ENCODE data around the gene SLC37A1.

GRCh38 chr21:42515708-42516502 is 2.3 kb downstream of the SLC37A1 start:
- TF ChIP-seq MYC (IDR thresholded peaks at IDR 0.05; ENCODE audit: low read depth, low read length) (no peak), MYC (CRISPR knock-in tag; IDR thresholded peaks at IDR 0.05; ENCODE audit: borderline replicate concordance, low read depth) (no peak), BRD4 (IDR thresholded peaks at IDR 0.05) (no peak), CTCF (IDR thresholded peaks at IDR 0.05 in 2 of 3, conservative IDR thresholded peaks at IDR 0.05 in 1 of 3; ENCODE audit: insufficient read depth in 2 of 3, low read depth in 1 of 3, low read length in 3 of 3) (no peak), HDGF (IDR thresholded peaks at IDR 0.05) (no peak), JUNB (CRISPR knock-in tag; conservative IDR thresholded peaks at IDR 0.05) (no peak), TBP (optimal IDR thresholded peaks at IDR 0.05; ENCODE audit: low read depth, low read length) (no peak), MAFF (IDR thresholded peaks at IDR 0.05; ENCODE audit: low read length) (no peak), ZFX (CRISPR knock-in tag; IDR thresholded peaks at IDR 0.05) (no peak), ZNF23 (CRISPR knock-in tag; IDR thresholded peaks at IDR 0.05) (no peak), ZNF518B (CRISPR knock-in tag; IDR thresholded peaks at IDR 0.05) (no peak), SMAD4 (CRISPR knock-in tag; conservative IDR thresholded peaks at IDR 0.05) (no peak), PURB (CRISPR knock-in tag; IDR thresholded peaks at IDR 0.05; ENCODE audit: low read depth) (no peak), POLR2AphosphoS5 (IDR thresholded peaks at IDR 0.05; ENCODE audit: control insufficient read depth, insufficient read depth, low read depth, low read length) (no peak)
- TF ChIP-seq, protein P1, sequence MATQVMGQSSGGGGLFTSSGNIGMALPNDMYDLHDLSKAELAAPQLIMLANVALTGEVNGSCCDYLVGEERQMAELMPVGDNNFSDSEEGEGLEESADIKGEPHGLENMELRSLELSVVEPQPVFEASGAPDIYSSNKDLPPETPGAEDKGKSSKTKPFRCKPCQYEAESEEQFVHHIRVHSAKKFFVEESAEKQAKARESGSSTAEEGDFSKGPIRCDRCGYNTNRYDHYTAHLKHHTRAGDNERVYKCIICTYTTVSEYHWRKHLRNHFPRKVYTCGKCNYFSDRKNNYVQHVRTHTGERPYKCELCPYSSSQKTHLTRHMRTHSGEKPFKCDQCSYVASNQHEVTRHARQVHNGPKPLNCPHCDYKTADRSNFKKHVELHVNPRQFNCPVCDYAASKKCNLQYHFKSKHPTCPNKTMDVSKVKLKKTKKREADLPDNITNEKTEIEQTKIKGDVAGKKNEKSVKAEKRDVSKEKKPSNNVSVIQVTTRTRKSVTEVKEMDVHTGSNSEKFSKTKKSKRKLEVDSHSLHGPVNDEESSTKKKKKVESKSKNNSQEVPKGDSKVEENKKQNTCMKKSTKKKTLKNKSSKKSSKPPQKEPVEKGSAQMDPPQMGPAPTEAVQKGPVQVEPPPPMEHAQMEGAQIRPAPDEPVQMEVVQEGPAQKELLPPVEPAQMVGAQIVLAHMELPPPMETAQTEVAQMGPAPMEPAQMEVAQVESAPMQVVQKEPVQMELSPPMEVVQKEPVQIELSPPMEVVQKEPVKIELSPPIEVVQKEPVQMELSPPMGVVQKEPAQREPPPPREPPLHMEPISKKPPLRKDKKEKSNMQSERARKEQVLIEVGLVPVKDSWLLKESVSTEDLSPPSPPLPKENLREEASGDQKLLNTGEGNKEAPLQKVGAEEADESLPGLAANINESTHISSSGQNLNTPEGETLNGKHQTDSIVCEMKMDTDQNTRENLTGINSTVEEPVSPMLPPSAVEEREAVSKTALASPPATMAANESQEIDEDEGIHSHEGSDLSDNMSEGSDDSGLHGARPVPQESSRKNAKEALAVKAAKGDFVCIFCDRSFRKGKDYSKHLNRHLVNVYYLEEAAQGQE (IDR thresholded peaks at IDR 0.05; ENCODE audit: borderline replicate concordance) = no peak
- TF ChIP-seq, protein P1 (CRISPR knock-in tag; IDR thresholded peaks at IDR 0.05; ENCODE audit: low read depth) = no peak

Measured in K562 (cell line).